Suprapubic skin (tissue), 4 donors: Measurements from ENCODE around the gene SGO2.

Experiments used
- CTCF ChIP-seq, 2 donors: fragments of 200-600 bp in 1 of 2; fragments of 450-650 bp in 1 of 2; sonication (generic) in 1 of 2; IDR thresholded peaks; one replicate each; pipeline ENCODE4 v1.5.1; 2016 to 2019; ENCODE audit warnings: antibody characterized with exemption in 2 of 2, mild to moderate bottlenecking in 1 of 2, moderate library complexity in 1 of 2
- EP300 ChIP-seq: sonication (generic); formaldehyde crosslinking; IDR thresholded peaks from one replicate; pipeline ENCODE4 v1.6.1; 2017; ENCODE audit warnings: antibody characterized with exemption
- POLR2A ChIP-seq, 2 donors: fragments of 450-650 bp; IDR thresholded peaks; one replicate each; pipeline ENCODE4 v1.6.1; 2017; ENCODE audit warnings: antibody characterized with exemption in 2 of 2, mild to moderate bottlenecking in 2 of 2, moderate library complexity in 2 of 2
- POLR2AphosphoS5 ChIP-seq, 3 donors: sonication (generic); formaldehyde crosslinking; IDR thresholded peaks; one replicate each; pipeline ENCODE4 v1.6.1; 2017; ENCODE audit warnings: antibody characterized with exemption in 3 of 3

- TF ChIP-seq CTCF (IDR thresholded peaks at IDR 0.05) (no peak), POLR2A (IDR thresholded peaks at IDR 0.05) (no peak), POLR2AphosphoS5 (IDR thresholded peaks at IDR 0.05) (no peak), EP300 (no peak)
Observed at GRCh38 chr2:200477667-200478131, 48.3 kb upstream of the SGO2 start.
